Measurements from ENCODE around the gene TSPYL4.

- no peak for TF ChIP-seq CTCF (IDR thresholded peaks at IDR 0.05; ENCODE audit: low read depth, low read length)
- TF ChIP-seq EZH2phosphoT487 (IDR thresholded peaks at IDR 0.05; ENCODE audit: low read depth), result no peak
These were observed 7.8 kb downstream of the TSPYL4 start for GRCh38 chr6:116246089-116246488.
